Uterus (tissue), 4 donors: Measurements from ENCODE around the gene EIF3L. TPM values are rescaled to one million over a fixed set of nuclear protein-coding genes. Genes with fewer than 3 reads are reported as not detected.

Experiments
- DNase-seq, 2 donors: peaks; one replicate each; pipeline ENCODE4 v3.0.0-alpha.2; 2019 to 2020
- H3K27ac ChIP-seq, 2 donors: fragments of 200-600 bp; sonication (generic); 1 replicate in 1 of 2; 2 replicates in 1 of 2; pipeline ENCODE4 v1.5.1; 2016 to 2018
- H3K27me3 ChIP-seq, 2 donors: fragments of 200-600 bp; sonication (generic); one replicate each; pipeline ENCODE4 v1.5.1; 2018 to 2019; ENCODE audit warnings: control low read depth in 1 of 2
- H3K36me3 ChIP-seq, 2 donors: fragments of 200-600 bp; sonication (generic); one replicate each; pipeline ENCODE4 v1.5.1; 2019; ENCODE audit warnings: control low read depth in 1 of 2
- H3K4me1 ChIP-seq, 2 donors: fragments of 200-600 bp; sonication (generic); one replicate each; pipeline ENCODE4 v1.5.1; 2018 to 2019; ENCODE audit warnings: control low read depth in 1 of 2
- H3K4me3 ChIP-seq, 2 donors: fragments of 200-600 bp; sonication (generic); 1 replicate in 1 of 2; 2 replicates in 1 of 2; pipeline ENCODE4 v1.5.1; 2018 to 2019; ENCODE audit warnings: mild to moderate bottlenecking in 1 of 2
- H3K9me3 ChIP-seq, 2 donors: fragments of 200-600 bp; sonication (generic); one replicate each; pipeline ENCODE4 v1.5.1; 2019; ENCODE audit warnings: control low read depth in 1 of 2
- POLR2A ChIP-seq, 2 donors: fragments of 450-650 bp; IDR thresholded peaks; one replicate each; pipeline ENCODE4 v1.6.1; 2016; ENCODE audit warnings: antibody characterized with exemption in 2 of 2, mild to moderate bottlenecking in 1 of 2, moderate library complexity in 1 of 2
- intact Hi-C: fragments of 100-400 bp; cut with DNase I; formaldehyde crosslinking; loops from one replicate; pipeline ENCODE4 v1.15.1; 2023; ENCODE audit warnings: low total_unique reads
- total RNA-seq, 4 donors: library from RNA; depleted of rRNA in 3 of 4; stranded (reverse); fragments of >200 nt in 3 of 4; gene quantifications; one replicate each; pipeline versions ENCODE4 v1.1.0 to v1.2.4, GENCODE V29; 2014 to 2023
- TF ChIP-seq, protein P1 (sequence below), 4 experiments: fragments of 200-600 bp in 2 of 4; fragments of 450-650 bp in 2 of 4; sonication (generic) in 2 of 4; IDR thresholded peaks; one replicate each; pipeline ENCODE4 v1.5.1; 2016 to 2019; ENCODE audit warnings: antibody characterized with exemption in 4 of 4, mild to moderate bottlenecking in 2 of 4, moderate library complexity in 1 of 4
- donor health status: DM: yes; HTN: yes; CAD: no.

Gene EIF3L
- total RNA-seq, 4 donors from 2014 or later: 290 to 559 (median 413) TPM

DNA sequence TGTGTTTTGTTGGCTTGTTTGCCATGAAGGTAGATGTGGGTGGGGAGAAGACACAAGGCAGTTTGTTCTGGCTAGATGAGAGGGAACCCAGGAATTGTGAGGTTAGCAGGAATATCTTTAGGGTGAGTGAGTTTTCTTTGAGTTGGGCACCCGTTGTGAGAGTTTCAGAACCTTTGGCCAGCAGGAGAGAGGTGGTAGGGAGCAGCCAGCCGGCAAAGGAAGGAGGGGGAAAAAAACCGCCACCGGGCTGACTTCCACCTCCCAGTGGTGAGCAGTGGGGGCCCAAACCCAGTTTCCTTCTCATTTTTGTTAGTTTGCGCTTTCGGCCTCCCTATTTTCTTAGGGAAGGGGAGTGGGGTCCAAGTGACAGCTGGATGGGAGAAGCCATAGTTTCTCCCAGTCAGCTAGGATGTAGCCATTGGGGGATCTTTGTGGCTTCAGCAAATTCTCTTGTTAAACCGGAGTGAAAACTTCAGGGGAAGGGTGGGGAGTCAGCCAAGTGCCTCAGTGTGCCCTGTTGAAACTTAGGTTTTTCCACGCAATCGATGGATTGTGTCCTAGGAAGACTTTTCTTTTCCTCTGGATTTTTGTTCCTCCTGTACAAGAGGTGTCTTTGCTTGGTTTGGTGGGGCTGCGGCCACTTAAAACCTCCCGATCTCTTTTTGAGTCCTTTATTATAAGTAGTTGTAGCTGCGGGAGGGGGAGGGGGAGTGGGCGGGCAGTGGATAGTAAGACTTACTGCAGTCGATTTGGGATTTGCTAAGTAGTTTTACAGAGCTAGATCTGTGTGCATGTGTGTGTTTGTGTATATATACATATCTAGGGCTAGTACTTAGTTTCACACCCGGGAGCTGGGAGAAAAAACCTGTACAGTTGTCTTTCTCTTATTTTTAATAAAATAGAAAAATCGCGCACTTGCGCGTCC is 42.5 kb upstream of the EIF3L start:
- DNase-seq: peak in 1 of 2 donors; percentile 49
- Histone ChIP-seq H3K27ac (peak overlapping the region; percentile 85 to 86), H3K4me3 (peak overlapping the region; percentile 43 to 50), H3K4me1 (peaks cover 0 to 5% of the 10 kb centered on the region in 2 donors), H3K9me3 (no peaks in the 10 kb centered on the region), H3K36me3 (no peaks in the 10 kb centered on the region), H3K27me3 (no peaks in the 10 kb centered on the region)
- no peak for TF ChIP-seq POLR2A (IDR thresholded peaks at IDR 0.05)
- TF ChIP-seq, protein P1, sequence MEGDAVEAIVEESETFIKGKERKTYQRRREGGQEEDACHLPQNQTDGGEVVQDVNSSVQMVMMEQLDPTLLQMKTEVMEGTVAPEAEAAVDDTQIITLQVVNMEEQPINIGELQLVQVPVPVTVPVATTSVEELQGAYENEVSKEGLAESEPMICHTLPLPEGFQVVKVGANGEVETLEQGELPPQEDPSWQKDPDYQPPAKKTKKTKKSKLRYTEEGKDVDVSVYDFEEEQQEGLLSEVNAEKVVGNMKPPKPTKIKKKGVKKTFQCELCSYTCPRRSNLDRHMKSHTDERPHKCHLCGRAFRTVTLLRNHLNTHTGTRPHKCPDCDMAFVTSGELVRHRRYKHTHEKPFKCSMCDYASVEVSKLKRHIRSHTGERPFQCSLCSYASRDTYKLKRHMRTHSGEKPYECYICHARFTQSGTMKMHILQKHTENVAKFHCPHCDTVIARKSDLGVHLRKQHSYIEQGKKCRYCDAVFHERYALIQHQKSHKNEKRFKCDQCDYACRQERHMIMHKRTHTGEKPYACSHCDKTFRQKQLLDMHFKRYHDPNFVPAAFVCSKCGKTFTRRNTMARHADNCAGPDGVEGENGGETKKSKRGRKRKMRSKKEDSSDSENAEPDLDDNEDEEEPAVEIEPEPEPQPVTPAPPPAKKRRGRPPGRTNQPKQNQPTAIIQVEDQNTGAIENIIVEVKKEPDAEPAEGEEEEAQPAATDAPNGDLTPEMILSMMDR (IDR thresholded peaks at IDR 0.05): no peak
- intact Hi-C loops: no loop called here

DNA sequence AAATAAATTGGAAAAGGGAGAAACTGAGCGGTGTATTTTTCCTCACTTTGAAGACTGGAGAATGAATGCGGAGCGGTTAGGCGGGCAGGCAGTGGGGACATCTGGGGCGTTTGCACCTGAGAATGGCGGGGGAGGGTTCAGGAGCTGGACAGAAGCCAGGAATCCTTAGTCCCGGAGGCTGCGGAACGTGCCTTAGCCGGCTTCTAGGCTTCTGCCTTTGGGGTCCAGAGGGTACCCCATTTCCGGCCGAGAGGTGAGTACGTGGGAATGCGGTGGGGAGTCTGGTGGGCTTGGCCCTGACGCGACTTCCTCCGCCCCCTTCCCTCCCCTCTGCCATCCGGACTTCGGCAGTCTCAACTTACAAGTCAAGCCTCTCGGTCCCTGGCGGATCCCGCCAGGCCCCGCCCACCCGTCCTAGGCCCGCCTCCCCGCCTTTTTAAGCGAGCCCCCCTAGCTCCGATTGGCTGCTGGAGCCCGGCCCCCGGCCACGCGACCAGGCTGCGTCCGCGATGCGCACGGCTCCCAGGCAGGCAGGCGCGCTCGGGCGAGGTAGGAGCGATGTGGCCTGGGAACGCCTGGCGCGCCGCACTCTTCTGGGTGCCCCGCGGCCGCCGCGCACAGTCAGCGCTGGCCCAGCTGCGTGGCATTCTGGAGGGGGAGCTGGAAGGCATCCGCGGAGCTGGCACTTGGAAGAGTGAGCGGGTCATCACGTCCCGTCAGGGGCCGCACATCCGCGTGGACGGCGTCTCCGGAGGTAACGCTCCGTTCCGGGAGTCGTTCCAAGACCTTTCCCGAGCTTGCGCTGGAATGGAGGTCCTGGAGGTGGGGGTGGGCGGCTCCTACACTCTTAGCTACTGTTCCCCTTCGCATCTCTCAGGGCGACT is 41.6 kb upstream of the EIF3L start, which contains the start of gene GCAT:
Gene GCAT, plus strand, starts transcription at position 525 of the 884 bp plus-strand sequence. Its CDS starts 34 bp downstream, at position 559.
- H3K4me1 ChIP-seq: peaks cover 0 to 5% of the 10 kb centered on the region in 2 donors
- TF ChIP-seq, protein P1 (IDR thresholded peaks at IDR 0.05): no peak
- peak; percentile 72 to 77 for TF ChIP-seq POLR2A (IDR thresholded peaks at IDR 0.05)
- H3K4me3 ChIP-seq: peak within 1 kb of the TSS; percentile 43 to 50
- H3K9me3 ChIP-seq: no peaks in the 10 kb centered on the region
- H3K36me3 ChIP-seq: no peaks in the 10 kb centered on the region
- peak within 1 kb of the TSS; percentile 85 to 86 for H3K27ac ChIP-seq
- intact Hi-C loops: no loop called here
- no peaks in the 10 kb centered on the region for H3K27me3 ChIP-seq
- DNase-seq: peak; percentile 93 to 96

DNA sequence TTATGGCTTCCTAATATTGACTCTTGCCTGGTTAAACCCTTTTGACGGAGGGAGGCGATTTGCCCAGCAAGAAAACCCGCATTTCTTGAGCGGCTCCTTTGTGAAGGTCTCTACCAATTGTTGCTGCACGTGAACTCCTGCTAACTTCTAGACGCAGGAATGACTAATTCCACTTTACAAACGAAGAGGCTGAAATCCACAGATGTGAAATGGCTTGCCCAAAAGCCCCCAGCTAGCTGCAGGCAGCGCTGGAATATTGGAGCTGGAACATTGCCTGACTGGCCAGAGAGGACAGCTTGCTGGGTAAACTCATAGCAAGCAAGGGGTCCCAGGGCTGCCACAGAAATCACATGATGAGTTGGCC is 40.9 kb upstream of the EIF3L start:
- intact Hi-C loops: no loop called here
- Histone ChIP-seq H3K36me3 (no peaks in the 10 kb centered on the region), H3K4me3 (peak overlapping the region; percentile 43 to 50), H3K27ac (peak overlapping the region; percentile 56 to 69), H3K9me3 (no peaks in the 10 kb centered on the region), H3K4me1 (peaks cover 0 to 5% of the 10 kb centered on the region in 2 donors), H3K27me3 (no peaks in the 10 kb centered on the region)
- TF ChIP-seq POLR2A (IDR thresholded peaks at IDR 0.05): no peak
- no peak for DNase-seq

DNA sequence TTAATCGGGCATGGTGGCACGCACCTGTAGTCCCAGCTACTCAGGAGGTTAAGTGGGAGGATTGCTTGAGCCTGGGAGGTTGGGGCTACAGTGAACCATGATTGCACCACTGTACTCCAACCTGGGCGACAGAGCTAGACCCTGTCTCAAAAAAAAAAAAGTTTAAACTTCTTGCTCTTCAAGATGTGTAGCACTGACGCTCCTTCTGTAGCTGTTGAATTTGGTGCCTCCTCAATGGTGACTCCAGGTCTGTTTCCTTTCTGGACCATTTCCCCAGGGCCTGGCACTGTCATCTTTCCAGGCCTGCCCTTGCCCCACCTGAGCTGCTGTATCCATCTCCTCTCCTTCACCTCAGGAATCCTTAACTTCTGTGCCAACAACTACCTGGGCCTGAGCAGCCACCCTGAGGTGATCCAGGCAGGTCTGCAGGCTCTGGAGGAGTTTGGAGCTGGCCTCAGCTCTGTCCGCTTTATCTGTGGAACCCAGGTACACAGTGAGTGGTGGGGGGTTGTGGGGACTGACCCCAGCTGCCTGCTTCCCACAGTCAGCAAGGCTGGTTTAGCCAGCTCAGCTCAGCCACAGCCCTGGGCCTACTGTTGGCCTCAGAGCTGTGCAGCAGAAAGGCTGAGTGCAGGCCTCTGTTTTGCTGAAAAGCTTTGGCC is 39.4 kb upstream of the EIF3L start:
- no peak overlapping the region for H3K27ac ChIP-seq
- no peak overlapping the region for H3K4me3 ChIP-seq
- H3K4me1 ChIP-seq: peaks cover 0 to 5% of the 10 kb centered on the region in 2 donors
- no peaks in the 10 kb centered on the region for H3K9me3 ChIP-seq
- TF ChIP-seq, protein P1 (IDR thresholded peaks at IDR 0.05): no peak
- TF ChIP-seq POLR2A (IDR thresholded peaks at IDR 0.05): no peak
- intact Hi-C loops: no loop called here
- no peak for DNase-seq
- no peaks in the 10 kb centered on the region for H3K36me3 ChIP-seq
- no peaks in the 10 kb centered on the region for H3K27me3 ChIP-seq

DNA sequence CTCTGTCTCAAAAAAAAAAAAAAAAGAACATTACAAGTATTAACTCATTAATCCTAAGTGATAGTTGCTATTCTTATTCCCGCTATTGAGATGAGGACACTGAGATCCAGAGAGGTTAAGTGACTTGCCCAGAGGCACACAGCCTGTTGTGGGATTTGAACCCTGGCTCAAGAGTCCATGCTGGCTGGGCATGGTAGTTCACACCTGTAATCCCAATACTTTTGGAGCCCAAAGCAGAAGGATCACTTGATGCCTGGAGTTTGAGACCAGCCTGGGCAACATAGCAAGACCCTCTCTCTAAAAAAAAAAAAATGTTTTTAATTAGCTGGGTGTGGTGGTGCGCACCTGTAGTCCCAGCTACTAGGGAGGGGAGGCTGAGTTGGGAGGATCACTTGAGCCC is 37.4 kb upstream of the EIF3L start:
- intact Hi-C loops: no loop called here
- no peak for TF ChIP-seq POLR2A (IDR thresholded peaks at IDR 0.05)
- TF ChIP-seq, protein P1 (IDR thresholded peaks at IDR 0.05): no peak
- peaks cover 0 to 5% of the 10 kb centered on the region in 2 donors for H3K4me1 ChIP-seq
- H3K9me3 ChIP-seq: no peaks in the 10 kb centered on the region
- no peaks in the 10 kb centered on the region for H3K36me3 ChIP-seq
- no peak overlapping the region for H3K4me3 ChIP-seq
- no peak overlapping the region for H3K27ac ChIP-seq
- H3K27me3 ChIP-seq: no peaks in the 10 kb centered on the region
- DNase-seq: no peak
